Glomerular visceral epithelial cell (primary cell): ENCODE measurements around the gene THEM5.
"Not testable (repeated sequence)": the region's sequence is repeated elsewhere in the genome, so short reads cannot be mapped to it uniquely, and the experiment has no call there.

ENCODE experiments used
- DNase-seq: peaks from one replicate; pipeline ENCODE4 v3.0.0-alpha.2; 2016; ENCODE audit errors: extremely low spot score

THEM5 gene

DNA sequence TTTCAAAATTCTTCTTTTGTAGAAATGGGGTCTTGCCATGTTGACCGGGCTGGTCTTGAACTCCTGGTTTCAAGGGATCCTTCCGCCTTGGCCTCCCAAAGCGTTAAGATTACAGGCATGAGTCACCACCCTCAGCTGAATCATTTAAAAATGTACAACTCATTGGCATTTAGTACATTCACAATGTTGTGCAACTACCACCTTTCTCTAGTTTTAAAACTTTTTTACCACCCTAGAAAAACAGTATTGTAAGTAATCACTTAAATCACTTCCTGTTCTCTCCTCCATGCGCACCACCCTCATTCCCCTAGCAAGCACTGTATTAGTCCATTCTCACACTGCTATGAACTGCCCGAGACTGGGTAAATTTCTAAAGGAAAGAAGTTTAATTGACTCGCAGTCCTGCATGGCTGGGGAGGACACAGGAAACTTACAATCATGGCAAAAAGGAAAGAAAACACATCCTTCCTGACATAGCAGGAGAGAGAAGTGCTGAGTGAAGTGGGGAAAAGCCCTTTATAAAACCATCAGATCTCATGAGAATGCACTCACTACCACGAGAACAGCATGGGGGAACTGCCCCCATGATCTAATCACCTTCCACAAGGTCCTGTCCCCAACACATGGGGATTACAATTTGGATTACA, 14.4 kb upstream of the THEM5 start:
- no peak for DNase-seq

DNA sequence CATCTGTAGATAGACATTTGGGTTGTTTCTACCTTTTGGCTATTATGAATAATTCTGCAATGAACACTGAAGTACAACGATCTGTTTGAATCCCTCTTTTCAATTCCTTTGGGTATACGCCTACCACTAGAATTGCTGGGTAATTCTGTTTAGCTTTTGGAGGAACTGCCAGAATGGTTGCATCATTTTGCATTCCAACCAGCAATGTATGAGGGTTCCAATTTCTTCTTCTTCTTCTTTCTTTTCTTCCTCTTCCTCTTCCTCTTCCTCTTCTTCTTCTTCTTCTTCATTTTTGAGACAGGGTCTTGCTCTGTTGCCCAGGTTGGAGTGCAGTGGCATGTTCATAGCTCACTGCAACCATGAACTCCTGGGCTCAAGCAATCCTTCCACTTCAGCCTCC, 13.8 kb upstream of the THEM5 start:
- DNase-seq: no peak

- DNase-seq: no peak
Measured at GRCh38 chr1:151864411-151864810, 10.9 kb upstream of the THEM5 start.

GRCh38 chr1:151862604-151863003, 9.1 kb upstream of the THEM5 start:
- no peak for DNase-seq

GRCh38 chr1:151860504-151861187, 7.1 kb upstream of the THEM5 start:
- no peak for DNase-seq

- no peak for DNase-seq
Measured at GRCh38 chr1:151859891-151860293, 6.4 kb upstream of the THEM5 start.

GRCh38 chr1:151858886-151859665, 5.6 kb upstream of the THEM5 start:
- no peak for DNase-seq

DNA sequence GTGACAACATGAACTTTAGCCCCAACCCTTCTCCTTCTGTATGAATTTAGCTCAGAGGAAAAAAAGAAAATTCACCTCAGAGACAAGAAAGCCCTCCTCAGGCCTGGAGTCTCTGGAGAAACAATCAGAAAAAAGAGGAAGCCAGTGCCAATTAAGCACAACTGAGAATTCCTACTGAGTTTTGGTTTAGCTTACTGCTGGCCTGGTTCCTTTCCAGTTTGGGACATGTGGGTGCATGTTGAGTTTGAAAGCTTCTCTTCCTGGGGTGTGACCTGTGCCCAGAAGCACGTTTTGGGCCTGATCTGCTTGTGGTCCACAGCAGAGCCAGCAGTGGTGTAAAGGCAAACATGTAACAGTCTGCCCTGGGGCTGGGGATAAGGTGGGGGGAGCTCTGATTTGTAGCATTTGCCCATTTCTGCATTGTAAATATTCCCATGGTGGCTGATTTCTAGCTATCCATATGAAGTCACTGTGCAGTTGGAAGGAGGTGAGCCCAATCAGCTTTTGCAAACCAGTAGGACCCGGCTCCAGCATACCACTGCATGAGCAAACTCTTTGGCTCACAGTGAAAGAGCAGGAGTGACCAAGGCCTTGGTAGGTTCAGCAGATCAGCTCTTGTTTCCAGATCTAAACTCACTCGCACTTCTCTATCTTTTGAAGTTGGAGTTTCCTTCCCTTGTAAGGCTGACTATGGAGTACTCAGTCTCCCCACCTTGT, 4.7 kb upstream of the THEM5 start:
- no peak for DNase-seq

- no peak for DNase-seq
Measured at GRCh38 chr1:151855933-151856332, 2.4 kb upstream of the THEM5 start.

DNA sequence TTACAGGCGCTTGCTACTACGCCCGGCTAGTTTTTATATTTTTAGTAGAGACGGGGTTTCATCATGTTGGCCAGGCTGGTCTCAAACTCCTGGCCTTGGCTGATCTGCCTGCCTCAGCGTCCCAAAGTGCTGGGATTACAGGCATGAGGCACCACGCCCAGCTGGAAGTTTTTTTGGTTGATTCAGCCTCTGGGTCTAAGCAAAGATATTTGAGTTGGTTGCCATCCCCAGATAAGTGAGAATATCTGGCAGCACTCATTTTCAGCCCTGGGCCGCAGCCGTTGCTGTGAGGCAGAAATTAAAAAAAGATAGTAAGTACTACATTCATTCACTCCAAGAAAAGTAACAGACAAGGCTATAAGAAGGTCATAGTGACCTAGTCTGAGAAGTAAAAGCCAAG, 2.0 kb upstream of the THEM5 start:
- DNase-seq: not testable (repeated sequence)

- DNase-seq: no peak
Measured at GRCh38 chr1:151854658-151855057, 1.1 kb upstream of the THEM5 start.

- DNase-seq: no peak
Measured at GRCh38 chr1:151852733-151853132, 779 bp downstream of the THEM5 start.

- DNase-seq: no peak
Measured at GRCh38 chr1:151851886-151852285, 1.6 kb downstream of the THEM5 start.

DNA sequence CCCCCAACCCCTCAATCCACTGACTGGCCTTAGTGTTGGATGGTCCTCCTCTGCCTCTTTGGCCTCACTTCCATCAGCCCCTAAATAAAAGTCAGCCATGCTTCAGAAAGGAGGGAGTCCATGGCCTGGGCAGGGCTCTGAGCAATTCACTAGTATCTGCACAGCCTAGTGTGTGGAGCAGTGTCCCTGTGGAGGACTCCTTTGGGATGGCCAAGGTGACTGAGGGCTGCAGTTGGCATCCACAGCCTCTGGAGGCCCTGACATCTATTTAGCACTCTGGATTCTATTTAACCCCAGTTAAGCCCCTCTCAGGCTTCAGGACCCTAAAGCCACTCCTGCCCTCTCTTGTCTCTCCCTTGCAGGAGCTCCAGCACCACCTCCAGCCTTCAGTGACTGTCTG, 3.6 kb downstream of the THEM5 start:
- no peak for DNase-seq

DNA sequence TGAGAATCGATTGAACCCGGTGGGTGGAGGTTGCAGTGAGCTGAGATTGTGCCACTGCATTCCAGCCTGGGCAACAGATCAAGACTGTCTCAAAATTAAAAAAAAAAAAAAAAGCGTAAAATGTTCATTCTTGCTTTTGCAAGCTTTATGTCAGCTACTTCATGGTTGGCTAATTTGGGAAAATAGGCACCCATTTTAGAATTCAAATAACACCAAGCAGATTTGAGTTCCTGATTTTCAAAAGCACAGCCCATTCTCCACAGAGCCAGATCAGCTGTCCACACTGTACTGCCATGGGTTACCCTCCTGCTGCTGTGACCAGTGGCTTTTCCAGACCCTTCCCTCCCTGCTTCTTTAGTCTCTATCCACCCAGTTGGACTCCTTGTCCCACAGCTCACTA, 4.4 kb downstream of the THEM5 start:
- DNase-seq: no peak

DNA sequence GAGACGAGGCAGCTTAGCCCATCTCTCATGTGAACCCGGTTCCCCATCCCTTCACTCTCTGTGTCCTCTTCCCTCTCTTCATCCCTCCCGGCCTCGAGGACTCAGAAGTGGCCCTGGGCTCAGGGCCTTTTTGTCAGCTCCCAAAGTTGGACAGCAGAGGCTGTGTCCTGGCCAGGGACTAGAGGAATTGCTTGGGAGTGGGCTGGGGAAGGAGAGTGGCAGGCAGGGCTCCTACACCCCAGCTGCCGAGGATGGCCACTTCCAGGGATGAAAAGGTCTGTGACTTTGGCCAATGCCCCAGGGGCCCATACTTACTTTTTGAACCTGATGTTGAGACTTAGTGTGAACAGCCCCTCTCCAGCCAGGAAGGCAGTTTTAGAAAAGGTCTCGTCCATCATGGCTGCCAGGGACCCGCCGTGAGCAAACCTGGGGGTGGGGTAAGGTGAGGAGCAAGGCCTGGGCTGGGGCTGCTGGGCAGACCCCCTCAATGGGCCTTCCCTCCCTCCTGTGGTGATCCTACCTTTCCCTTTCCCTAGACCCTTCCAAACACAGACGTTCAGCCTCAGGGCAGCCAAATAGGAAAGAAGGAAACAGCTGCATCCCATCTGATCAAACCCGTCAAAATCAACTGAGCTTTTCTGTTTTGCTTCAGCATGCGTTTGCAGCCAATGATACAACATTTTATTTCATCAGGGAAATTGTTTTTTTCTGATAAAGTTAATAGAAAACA, 5.5 kb downstream of the THEM5 start:
- no peak for DNase-seq

GRCh38 chr1:151846686-151847237, 6.8 kb downstream of the THEM5 start:
- DNase-seq: no peak

DNA sequence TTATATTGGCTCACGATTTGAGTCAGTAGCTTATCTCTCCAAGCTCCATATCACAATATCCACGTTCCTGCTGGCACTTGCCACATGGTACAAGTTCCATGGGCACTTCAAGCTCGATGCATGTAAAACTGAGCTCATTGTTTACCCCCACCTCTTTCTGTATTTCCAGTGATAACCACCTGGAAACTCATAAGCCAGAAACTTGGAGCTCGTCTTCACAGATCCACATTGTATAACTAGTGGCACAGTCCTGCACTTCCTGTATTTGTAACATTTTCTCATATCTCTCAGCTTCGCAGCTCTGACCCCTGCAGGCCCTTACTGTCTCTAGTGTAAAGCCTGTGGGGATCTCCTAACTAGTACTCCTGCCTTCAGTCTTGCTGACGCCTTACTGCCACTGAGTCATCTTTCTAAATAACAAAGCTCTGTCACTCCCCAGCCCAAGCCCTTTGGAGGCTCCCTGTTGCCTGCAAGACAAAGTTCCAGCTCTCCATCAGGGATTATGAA, 7.4 kb downstream of the THEM5 start:
- peak; percentile 48 for DNase-seq

GRCh38 chr1:151843398-151843797, 10.1 kb downstream of the THEM5 start:
- DNase-seq: no peak

GRCh38 chr1:151841141-151841540, 12.4 kb downstream of the THEM5 start:
- DNase-seq: peak; percentile 23

GRCh38 chr1:151840421-151840820, 13.1 kb downstream of the THEM5 start:
- DNase-seq: no peak
